ENCODE results near the gene CFI. TPM values are rescaled to one million over a fixed set of nuclear protein-coding genes. Genes with fewer than 3 reads are reported as not detected.

CFI gene
- total and polyA plus RNA-seq, 2 experiments from 2014 or later = 112 to 163 TPM

- TF ChIP-seq EZH2 (IDR thresholded peaks at IDR 0.05; ENCODE audit: borderline replicate concordance) = no peak
- peak; percentile 68 for TF ChIP-seq CTCF (IDR thresholded peaks at IDR 0.05; ENCODE audit: poor library complexity)
- Histone ChIP-seq H3K4me2 (peak within 1 kb of the TSS; percentile 78), H3K27me3 (no peaks in the 10 kb centered on the region), H3K4me1 (ENCODE audit: insufficient read depth) (peaks cover 33% of the 10 kb centered on the region), H3K36me3 (replicated peaks; ENCODE audit: insufficient read depth, low read depth) (no peaks in the 10 kb centered on the region), H3K27ac (peak within 1 kb of the TSS; percentile 97), H4K20me1 (ENCODE audit: insufficient read depth, poor library complexity, severe bottlenecking) (peaks cover 10% of the 10 kb centered on the region), H3K9me2 (replicated peaks; ENCODE audit: insufficient read depth) (no peaks in the 10 kb centered on the region), H3K79me2 (peaks cover 39% of the 10 kb centered on the region), H3K9me3 (ENCODE audit: low read depth) (no peaks in the 10 kb centered on the region), H2AFZ (peak within 1 kb of the TSS; percentile 97), H3K4me3 (peak within 1 kb of the TSS; percentile 99)
- peak; percentile 93 for DNase-seq (ENCODE audit: low spot score)
- under 1% methylated on average over 60 of the region's 72 CpGs for WGBS (ENCODE audit: low lambda C conversion rate, missing lambda C conversion rate)
Observed at GRCh38 chr4:109702950-109703663, 98.7 kb downstream of the CFI start, which contains the start of gene CASP6. Gene CASP6 (minus strand): TSS chr4:109703445. CDS start chr4:109703395, 50 bp downstream.

GRCh38 chr4:109701566-109702410 is 100.0 kb downstream of the CFI start:
- Histone ChIP-seq H3K4me2 (peak overlapping the region; percentile 78), H3K36me3 (replicated peaks; ENCODE audit: insufficient read depth, low read depth) (no peaks in the 10 kb centered on the region), H2AFZ (peak overlapping the region; percentile 97), H3K9me3 (ENCODE audit: low read depth) (no peaks in the 10 kb centered on the region), H3K9me2 (replicated peaks; ENCODE audit: insufficient read depth) (no peaks in the 10 kb centered on the region), H3K4me1 (ENCODE audit: insufficient read depth) (peaks cover 33% of the 10 kb centered on the region), H3K79me2 (peaks cover 52% of the 10 kb centered on the region), H3K27me3 (no peaks in the 10 kb centered on the region), H3K27ac (peak overlapping the region; percentile 97), H3K4me3 (peak overlapping the region; percentile 99), H4K20me1 (ENCODE audit: insufficient read depth, poor library complexity, severe bottlenecking) (peaks cover 10% of the 10 kb centered on the region)
- DNase-seq (ENCODE audit: low spot score) = peak; percentile 61
- 33% methylated on average over 21 of the region's 21 CpGs for WGBS (ENCODE audit: low lambda C conversion rate, missing lambda C conversion rate)
- TF ChIP-seq CTCF (IDR thresholded peaks at IDR 0.05; ENCODE audit: poor library complexity) = no peak
- TF ChIP-seq EZH2phosphoT487 (IDR thresholded peaks at IDR 0.05; ENCODE audit: low read depth, severe bottlenecking, unreplicated experiment) = no peak
- no peak for TF ChIP-seq EZH2 (IDR thresholded peaks at IDR 0.05; ENCODE audit: borderline replicate concordance)

- WGBS (ENCODE audit: low lambda C conversion rate, missing lambda C conversion rate) = 67% methylated on average over 8 of the region's 8 CpGs
- H3K27ac ChIP-seq = no peak overlapping the region
- peak overlapping the region; percentile 44 for H3K4me2 ChIP-seq
- H3K4me3 ChIP-seq = no peak overlapping the region
- DNase-seq (ENCODE audit: low spot score) = peak; percentile 8
- no peaks in the 10 kb centered on the region for H3K9me2 ChIP-seq (replicated peaks; ENCODE audit: insufficient read depth)
- H3K9me3 ChIP-seq (ENCODE audit: low read depth) = no peaks in the 10 kb centered on the region
- H3K4me1 ChIP-seq (ENCODE audit: insufficient read depth) = peaks cover 33% of the 10 kb centered on the region
- H2AFZ ChIP-seq = no peak overlapping the region
- TF ChIP-seq EZH2phosphoT487 (IDR thresholded peaks at IDR 0.05; ENCODE audit: low read depth, severe bottlenecking, unreplicated experiment) (no peak), EZH2 (IDR thresholded peaks at IDR 0.05; ENCODE audit: borderline replicate concordance) (no peak), CTCF (IDR thresholded peaks at IDR 0.05; ENCODE audit: poor library complexity) (no peak)
- H3K36me3 ChIP-seq (replicated peaks; ENCODE audit: insufficient read depth, low read depth) = no peaks in the 10 kb centered on the region
- no peaks in the 10 kb centered on the region for H3K27me3 ChIP-seq
- H4K20me1 ChIP-seq (ENCODE audit: insufficient read depth, poor library complexity, severe bottlenecking) = peaks cover 10% of the 10 kb centered on the region
- peaks cover 52% of the 10 kb centered on the region for H3K79me2 ChIP-seq
Observed at GRCh38 chr4:109699553-109700225, 102.1 kb downstream of the CFI start.

Data from hepatocyte (in vitro differentiated cells).